GM12891 (cell line): ENCODE data around the gene VIM.

Source experiments
- POLR2A ChIP-seq: IDR thresholded peaks from 2 replicates; pipeline ENCODE4 v1.6.1; 2011; ENCODE audit warnings: low read depth, low read length, control low read depth
- POLR2AphosphoS5 ChIP-seq: IDR thresholded peaks from 2 replicates; pipeline ENCODE4 v1.6.1; 2011; ENCODE audit warnings: low read depth, low read length, control low read depth

DNA sequence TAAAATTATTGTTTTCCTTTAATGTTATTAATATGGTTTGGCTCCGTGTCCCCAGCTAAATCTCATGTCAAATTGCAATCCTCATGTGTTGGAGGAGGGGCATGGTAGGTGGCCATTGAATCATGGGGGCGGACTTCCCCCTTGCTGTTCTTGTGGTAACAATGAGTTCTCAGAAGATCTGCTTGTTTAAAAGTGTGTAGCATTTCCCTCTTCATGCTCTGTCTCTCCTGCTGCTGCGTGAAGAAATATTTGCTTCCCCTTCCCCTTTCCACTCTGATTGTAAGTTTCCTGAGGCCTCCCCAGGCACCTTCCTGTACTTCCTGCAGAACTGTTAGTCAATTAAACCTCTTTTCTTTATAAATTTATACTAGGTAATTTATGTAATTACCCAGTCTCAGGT is 27.5 kb downstream of the VIM start:
- TF ChIP-seq POLR2A, result no peak
- no peak for TF ChIP-seq POLR2AphosphoS5
